HEK293T (cell line): ENCODE measurements around the gene CTAG1A.

Experiments
- FOXM1 ChIP-seq: fragments of 450-650 bp; IDR thresholded peaks from 2 replicates; pipeline ENCODE4 v1.6.1; 2017; ENCODE audit warnings: mild to moderate bottlenecking, borderline replicate concordance
- L3MBTL2 ChIP-seq: fragments of 450-650 bp; conservative IDR thresholded peaks from 2 replicates; pipeline ENCODE4 v1.6.1; 2016; ENCODE audit warnings: mild to moderate bottlenecking
- LEF1 ChIP-seq: fragments of 450-650 bp; IDR thresholded peaks from 2 replicates; pipeline ENCODE4 v1.6.1; 2017; ENCODE audit warnings: mild to moderate bottlenecking, borderline replicate concordance

GRCh38 chrX:154540897-154541535 lies 43.9 kb upstream of the CTAG1A start:
- TF ChIP-seq L3MBTL2: no peak
- TF ChIP-seq FOXM1: no peak
- TF ChIP-seq LEF1: no peak
